HFFc6 (cell line): Measurements from ENCODE around the gene NFE2L1. TPM values are rescaled to one million over a fixed set of nuclear protein-coding genes. Genes with fewer than 3 reads are reported as not detected.
A peak's percentile ranks its signal among the peaks of the same experiment; 100 is the strongest.
"Not testable (repeated sequence)": the region's sequence is repeated elsewhere in the genome, so short reads cannot be mapped to it uniquely, and the experiment has no call there.

Experiments
- DNase-seq: peaks from one replicate; pipeline ENCODE4 v3.0.0-alpha.2; 2018
- H3K27ac Mint-ChIP-seq: 2 replicates; pipeline ENCODE4 v1.8.0; 2020; ENCODE audit warnings: mild to moderate bottlenecking, mixed read lengths
- H3K27me3 Mint-ChIP-seq: 2 replicates; pipeline ENCODE4 v1.8.0; 2021; ENCODE audit warnings: mild to moderate bottlenecking, moderate library complexity, mixed read lengths; ENCODE audit not compliant: insufficient read depth
- H3K36me3 Mint-ChIP-seq: 2 replicates; pipeline ENCODE4 v1.8.0; 2021; ENCODE audit warnings: low read depth, mixed read lengths
- H3K4me1 Mint-ChIP-seq: 2 replicates; pipeline ENCODE4 v1.8.0; 2020; ENCODE audit warnings: low read depth, mixed read lengths
- H3K4me3 Mint-ChIP-seq: 2 replicates; pipeline ENCODE4 v1.8.0; 2020; ENCODE audit warnings: mild to moderate bottlenecking, moderate library complexity, mixed read lengths
- H3K9me3 Mint-ChIP-seq: 2 replicates; pipeline ENCODE4 v1.8.0; 2020; ENCODE audit warnings: mild to moderate bottlenecking, mixed read lengths
- total RNA-seq, 6 experiments: library from RNA; stranded (reverse); fragmentation: NEBNext Ultra II Directional; extraction: Animal tissue kit (Norgen Biotek cat#: 25700); gene quantifications; 2 replicates in 1 of 6; 3 replicates in 5 of 6; pipeline ENCODE4 v1.2.3, GENCODE V29; 2021
- TF ChIP-seq, protein P1 (sequence below): fragments of 200-600 bp; sonication (generic); IDR thresholded peaks from 2 replicates; pipeline ENCODE4 v1.5.0; 2021; ENCODE audit warnings: antibody characterized with exemption, mild to moderate bottlenecking

Gene NFE2L1
- total RNA-seq, 6 experiments from 2014 or later: 181 to 207 (median 193) TPM

DNA sequence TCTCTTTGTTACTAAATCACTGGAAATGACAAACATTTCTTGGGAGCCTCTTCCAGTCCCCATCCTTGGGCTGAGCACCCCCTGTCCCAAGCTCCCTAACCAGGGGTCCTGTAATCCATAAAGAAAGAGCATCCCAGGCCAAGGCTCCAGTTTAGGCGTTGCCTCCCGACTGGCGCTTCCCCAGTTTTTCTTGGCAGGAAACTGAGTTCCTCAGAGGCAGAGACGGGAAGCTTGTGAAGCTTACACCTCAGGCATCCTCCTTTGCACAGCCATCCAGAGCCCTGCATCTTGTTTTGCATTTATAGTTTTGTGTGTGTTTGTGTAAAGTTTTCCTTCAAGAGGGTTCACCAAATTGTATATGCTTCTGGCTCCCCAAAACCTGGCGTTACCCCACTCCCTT, 17.6 kb upstream of the NFE2L1 start:
- Mint-ChIP-seq H3K9me3 (no peaks in the 10 kb centered on the region), H3K36me3 (no peaks in the 10 kb centered on the region; the same call in 1 of the 2 replicates), H3K27ac (peak overlapping the region; percentile 11; the same call in 1 of the 2 replicates), H3K4me3 (no peak overlapping the region), H3K27me3 (no peaks in the 10 kb centered on the region; the same call in 1 of the 2 replicates), H3K4me1 (peaks cover 19% of the 10 kb centered on the region)
- no peak for DNase-seq
- TF ChIP-seq, protein P1, sequence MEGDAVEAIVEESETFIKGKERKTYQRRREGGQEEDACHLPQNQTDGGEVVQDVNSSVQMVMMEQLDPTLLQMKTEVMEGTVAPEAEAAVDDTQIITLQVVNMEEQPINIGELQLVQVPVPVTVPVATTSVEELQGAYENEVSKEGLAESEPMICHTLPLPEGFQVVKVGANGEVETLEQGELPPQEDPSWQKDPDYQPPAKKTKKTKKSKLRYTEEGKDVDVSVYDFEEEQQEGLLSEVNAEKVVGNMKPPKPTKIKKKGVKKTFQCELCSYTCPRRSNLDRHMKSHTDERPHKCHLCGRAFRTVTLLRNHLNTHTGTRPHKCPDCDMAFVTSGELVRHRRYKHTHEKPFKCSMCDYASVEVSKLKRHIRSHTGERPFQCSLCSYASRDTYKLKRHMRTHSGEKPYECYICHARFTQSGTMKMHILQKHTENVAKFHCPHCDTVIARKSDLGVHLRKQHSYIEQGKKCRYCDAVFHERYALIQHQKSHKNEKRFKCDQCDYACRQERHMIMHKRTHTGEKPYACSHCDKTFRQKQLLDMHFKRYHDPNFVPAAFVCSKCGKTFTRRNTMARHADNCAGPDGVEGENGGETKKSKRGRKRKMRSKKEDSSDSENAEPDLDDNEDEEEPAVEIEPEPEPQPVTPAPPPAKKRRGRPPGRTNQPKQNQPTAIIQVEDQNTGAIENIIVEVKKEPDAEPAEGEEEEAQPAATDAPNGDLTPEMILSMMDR: no peak

DNA sequence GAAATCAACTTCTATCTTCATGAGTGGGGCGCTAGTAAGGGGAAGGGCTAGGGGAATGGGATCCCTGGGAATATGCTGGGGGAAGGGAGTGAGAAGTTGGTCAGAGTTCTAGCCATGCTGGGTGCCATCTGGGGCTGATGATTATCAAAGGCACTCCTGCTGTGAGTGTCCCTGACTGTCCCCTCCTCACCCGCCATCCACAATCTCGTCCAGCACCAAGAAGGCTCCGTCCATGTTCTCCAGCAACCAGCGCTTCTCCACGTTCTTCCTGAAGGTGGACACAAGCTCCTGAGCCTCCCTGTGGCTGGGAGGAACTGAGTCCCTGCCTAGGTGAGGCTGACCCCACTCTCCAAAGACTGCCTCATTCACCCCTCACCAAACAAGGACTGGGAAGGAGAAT, 16.2 kb upstream of the NFE2L1 start:
- no peaks in the 10 kb centered on the region; the same call in 1 of the 2 replicates for H3K27me3 Mint-ChIP-seq
- no peaks in the 10 kb centered on the region; the same call in 1 of the 2 replicates for H3K36me3 Mint-ChIP-seq
- H3K4me3 Mint-ChIP-seq: no peak overlapping the region
- no peak for DNase-seq
- H3K27ac Mint-ChIP-seq: no peak overlapping the region
- peaks cover 13% of the 10 kb centered on the region for H3K4me1 Mint-ChIP-seq
- H3K9me3 Mint-ChIP-seq: no peaks in the 10 kb centered on the region
- TF ChIP-seq, protein P1: no peak

DNA sequence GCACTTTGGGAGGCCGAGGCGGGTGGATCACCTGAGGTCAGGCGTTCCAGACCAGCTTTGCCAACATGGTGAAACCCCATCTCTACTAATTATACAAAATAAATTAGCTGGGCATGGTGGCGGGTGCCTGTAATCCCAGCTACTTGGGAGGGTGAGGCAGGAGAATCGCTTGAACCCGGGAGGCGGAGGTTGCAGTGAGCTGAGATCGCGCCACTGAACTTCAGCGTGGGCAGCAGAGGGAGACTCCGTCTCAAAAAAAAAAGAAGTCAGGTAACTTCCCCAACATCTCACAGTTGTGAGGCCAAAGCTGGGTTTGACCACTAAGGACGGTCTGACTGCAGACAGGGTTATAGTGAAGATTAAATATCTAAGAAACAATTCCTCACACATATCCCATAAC, 13.4 kb upstream of the NFE2L1 start:
- H3K9me3 Mint-ChIP-seq, DNase-seq, H3K36me3 Mint-ChIP-seq, H3K27me3 Mint-ChIP-seq, H3K4me3 Mint-ChIP-seq, H3K27ac Mint-ChIP-seq: not testable (repeated sequence)
- H3K4me1 Mint-ChIP-seq: peaks cover 20% of the 10 kb centered on the region

DNA sequence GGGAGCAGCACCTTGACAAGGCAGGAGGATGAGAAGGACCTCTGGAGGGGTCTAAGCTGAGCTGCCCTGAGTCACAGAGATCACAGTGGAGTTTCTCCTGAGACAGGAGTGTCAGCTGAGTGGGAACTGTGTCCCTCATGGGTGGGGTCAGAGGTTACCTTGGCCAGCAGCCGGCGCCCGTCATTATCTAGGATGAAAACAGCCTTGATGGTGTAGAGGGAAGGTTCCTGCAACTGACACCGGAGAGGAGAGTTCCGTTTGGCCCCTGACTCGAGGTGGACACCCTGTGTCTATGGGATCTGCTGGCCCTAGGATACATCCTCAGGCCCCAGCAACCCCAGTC, 11.5 kb upstream of the NFE2L1 start:
- Mint-ChIP-seq H3K4me1 (peaks cover 20% of the 10 kb centered on the region), H3K4me3 (peak overlapping the region; percentile 92), H3K9me3 (no peaks in the 10 kb centered on the region), H3K27me3 (no peaks in the 10 kb centered on the region; the same call in 1 of the 2 replicates), H3K27ac (peak overlapping the region; percentile 90), H3K36me3 (no peaks in the 10 kb centered on the region; the same call in 1 of the 2 replicates)
- TF ChIP-seq, protein P1: no peak
- no peak for DNase-seq

DNA sequence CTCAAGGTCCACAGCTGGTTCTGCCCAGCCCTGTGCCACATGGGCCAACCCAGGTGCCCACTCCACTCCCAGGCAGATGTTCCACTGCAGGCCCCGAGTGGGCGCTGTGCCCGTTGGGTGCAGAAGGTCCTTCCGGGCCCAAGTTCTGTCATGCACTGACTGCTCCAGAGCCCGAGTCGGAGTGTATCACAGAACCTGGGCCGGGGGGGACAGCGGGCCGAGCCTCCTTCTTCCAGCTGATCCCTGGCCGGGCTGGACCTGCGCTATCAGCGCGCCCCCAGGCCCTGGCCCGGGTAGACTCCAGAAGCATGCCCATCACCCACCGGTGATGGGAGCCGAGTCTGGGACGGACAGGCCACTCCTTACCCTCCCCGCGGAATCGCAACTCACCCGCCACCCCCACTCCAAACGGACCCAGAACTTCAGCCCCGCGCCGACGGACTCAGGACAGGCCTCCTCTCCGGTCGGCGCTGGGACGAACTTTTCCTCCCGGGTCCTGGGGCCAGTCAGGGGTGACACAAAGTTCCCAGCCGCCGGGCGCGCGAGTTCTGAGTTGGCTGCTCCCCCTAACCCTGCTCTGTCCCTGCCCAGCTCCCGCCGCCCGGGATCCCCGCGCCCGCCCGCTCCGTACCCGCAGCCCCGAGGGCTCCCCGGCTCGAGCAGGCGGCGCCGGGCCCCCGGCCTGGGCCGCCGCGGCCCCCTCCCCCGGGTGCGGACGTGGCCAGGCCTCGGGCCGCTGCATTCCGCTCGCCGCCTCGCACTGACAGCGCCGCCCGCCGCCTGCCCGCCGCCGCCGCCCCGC, 10.9 kb upstream of the NFE2L1 start, which contains the start of gene COPZ2:
COPZ2 (minus strand) TSS at position 762 of the 802 bp plus-strand sequence; CDS start at position 742, 20 bp downstream.
- DNase-seq: peak; percentile 62

More for the DNA sequence above, 10.9 kb upstream of the NFE2L1 start, which contains the start of gene COPZ2:
- Mint-ChIP-seq H3K9me3 (no peaks in the 10 kb centered on the region), H3K4me3 (peak within 1 kb of the TSS; percentile 92), H3K4me1 (peaks cover 20% of the 10 kb centered on the region), H3K27ac (peak within 1 kb of the TSS; percentile 97), H3K36me3 (no peaks in the 10 kb centered on the region; the same call in 1 of the 2 replicates), H3K27me3 (no peaks in the 10 kb centered on the region; the same call in 1 of the 2 replicates)
- TF ChIP-seq, protein P1: peak; percentile 84
